ENCODE measurements around the gene HSPBP1.

- peak; percentile 48 for TF ChIP-seq CTCF (conservative IDR thresholded peaks at IDR 0.05; ENCODE audit: low read depth, low read length)
- TF ChIP-seq EZH2 (IDR thresholded peaks at IDR 0.05; ENCODE audit: borderline replicate concordance, low read depth, low read length, poor library complexity, severe bottlenecking) = no peak
These were observed 67.5 kb downstream of the HSPBP1 start for GRCh38 chr19:55212447-55212846.

Data from A673 (cell line).